Subcutaneous abdominal adipose tissue (tissue), 5 donors: ENCODE results near the gene GTPBP6.
"Not testable (repeated sequence)": the region's sequence is repeated elsewhere in the genome, so short reads cannot be mapped to it uniquely, and the experiment has no call there.

Source experiments
- H3K27ac ChIP-seq: one replicate; pipeline ENCODE4 v1.7.0; 2013; ENCODE audit warnings: low read depth, mild to moderate bottlenecking, inconsistent platforms, low read length, moderate library complexity
- H3K27me3 ChIP-seq, 5 donors: one replicate each; pipeline ENCODE4 v1.7.0; 2013; ENCODE audit warnings: low read length in 5 of 5, inconsistent platforms in 1 of 5; ENCODE audit not compliant: control insufficient read depth in 5 of 5, insufficient read depth in 4 of 5
- H3K36me3 ChIP-seq, 5 donors: one replicate each; pipeline ENCODE4 v1.7.0; 2013; ENCODE audit warnings: low read length in 5 of 5; ENCODE audit not compliant: control insufficient read depth in 5 of 5, insufficient read depth in 5 of 5
- H3K4me1 ChIP-seq, 5 donors: one replicate each; pipeline ENCODE4 v1.7.0; 2013; ENCODE audit warnings: low read length in 5 of 5, mild to moderate bottlenecking in 3 of 5, moderate library complexity in 1 of 5; ENCODE audit not compliant: control insufficient read depth in 5 of 5, insufficient read depth in 5 of 5
- H3K4me3 ChIP-seq, 5 donors: one replicate each; pipeline ENCODE4 v1.7.0; 2013; ENCODE audit warnings: low read length in 5 of 5, low read depth in 1 of 5
- H3K9ac ChIP-seq, 5 donors: one replicate each; pipeline ENCODE4 v1.7.0; 2013; ENCODE audit warnings: low read length in 5 of 5, mild to moderate bottlenecking in 4 of 5, moderate library complexity in 3 of 5
- H3K9me3 ChIP-seq, 5 donors: one replicate each; pipeline ENCODE4 v1.7.0; 2013; ENCODE audit warnings: low read length in 5 of 5; ENCODE audit not compliant: control insufficient read depth in 5 of 5
- donor health status: healthy.
- donor health status: healthy.
- donor health status: healthy.
- donor health status: healthy.
- donor health status: healthy.

Gene GTPBP6

DNA sequence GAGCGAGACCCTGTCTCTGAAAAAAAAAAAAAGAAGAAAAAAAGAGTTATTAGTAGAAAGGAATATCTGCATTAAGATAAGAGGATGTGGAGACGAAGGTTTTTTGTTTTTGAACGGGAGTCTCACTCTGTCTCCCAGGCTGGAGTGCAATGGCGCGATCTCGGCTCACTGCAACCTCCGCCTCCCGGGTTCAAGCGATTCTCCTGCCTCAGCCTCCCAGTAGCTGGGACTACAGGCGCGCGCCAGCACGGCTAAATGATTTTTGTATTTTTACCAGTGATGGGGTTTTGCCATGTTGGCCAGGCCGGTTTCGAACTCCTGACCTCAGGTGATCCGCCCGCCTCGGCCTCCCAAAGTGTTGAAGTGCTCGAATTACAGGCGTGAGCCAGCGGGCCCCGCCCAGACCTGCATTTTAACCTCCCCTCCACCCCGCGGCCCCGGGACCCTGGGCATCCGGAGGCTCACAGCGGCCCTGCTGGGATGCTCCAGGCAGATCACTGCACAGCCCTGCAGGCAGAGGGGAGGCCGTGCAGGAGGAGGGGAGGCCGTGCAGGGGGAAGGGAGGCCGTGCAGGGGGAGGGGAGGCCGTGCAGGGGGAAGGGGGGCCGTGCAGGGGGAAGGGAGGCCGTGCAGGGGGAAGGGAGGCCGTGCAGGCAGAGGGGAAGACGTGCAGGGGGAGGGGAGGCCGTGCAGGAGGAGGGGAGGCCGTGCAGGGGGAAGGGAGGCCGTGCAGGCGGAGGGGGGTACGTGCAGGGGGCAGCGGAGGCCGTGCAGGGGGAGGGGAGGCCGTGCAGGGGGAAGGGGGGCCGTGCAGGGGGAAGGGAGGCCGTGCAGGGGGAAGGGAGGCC, 38.6 kb downstream of the GTPBP6 start:
- not testable (repeated sequence) for H3K9ac ChIP-seq, H3K4me3 ChIP-seq, H3K9me3 ChIP-seq, H3K27me3 ChIP-seq, H3K27ac ChIP-seq
- Histone ChIP-seq H3K36me3 (peaks cover 0 to 10% (median 9%) of the 10 kb centered on the region in 5 donors), H3K4me1 (peaks cover 0 to 41% (median 24%) of the 10 kb centered on the region in 5 donors)

GRCh38 chrX:276581-277201, 41.9 kb downstream of the GTPBP6 start:
- H3K27ac ChIP-seq, result peak overlapping the region; percentile 89
- peak overlapping the region in 4 of 5 donors; percentile 68 to 84 (median 80) for H3K9ac ChIP-seq
- no peaks in the 10 kb centered on the region for H3K9me3 ChIP-seq

GRCh38 chrX:275967-276580, 42.5 kb downstream of the GTPBP6 start:
- H3K27me3 ChIP-seq, result no peaks in the 10 kb centered on the region
- peak overlapping the region; percentile 64 to 85 (median 81) for H3K4me3 ChIP-seq
- H3K9me3 ChIP-seq, result no peaks in the 10 kb centered on the region
- H3K36me3 ChIP-seq, result no peaks in the 10 kb centered on the region
- H3K9ac ChIP-seq, result peak overlapping the region in 4 of 5 donors; percentile 68 to 84 (median 80)
- H3K4me1 ChIP-seq, result peaks cover 0 to 36% (median 19%) of the 10 kb centered on the region in 5 donors
- peak overlapping the region; percentile 89 for H3K27ac ChIP-seq

More at GRCh38 chrX:276581-277201, 41.9 kb downstream of the GTPBP6 start:
- Histone ChIP-seq H3K27me3 (no peaks in the 10 kb centered on the region), H3K4me3 (peak overlapping the region; percentile 64 to 85 (median 81)), H3K36me3 (no peaks in the 10 kb centered on the region), H3K4me1 (peaks cover 0 to 41% (median 24%) of the 10 kb centered on the region in 5 donors)

DNA sequence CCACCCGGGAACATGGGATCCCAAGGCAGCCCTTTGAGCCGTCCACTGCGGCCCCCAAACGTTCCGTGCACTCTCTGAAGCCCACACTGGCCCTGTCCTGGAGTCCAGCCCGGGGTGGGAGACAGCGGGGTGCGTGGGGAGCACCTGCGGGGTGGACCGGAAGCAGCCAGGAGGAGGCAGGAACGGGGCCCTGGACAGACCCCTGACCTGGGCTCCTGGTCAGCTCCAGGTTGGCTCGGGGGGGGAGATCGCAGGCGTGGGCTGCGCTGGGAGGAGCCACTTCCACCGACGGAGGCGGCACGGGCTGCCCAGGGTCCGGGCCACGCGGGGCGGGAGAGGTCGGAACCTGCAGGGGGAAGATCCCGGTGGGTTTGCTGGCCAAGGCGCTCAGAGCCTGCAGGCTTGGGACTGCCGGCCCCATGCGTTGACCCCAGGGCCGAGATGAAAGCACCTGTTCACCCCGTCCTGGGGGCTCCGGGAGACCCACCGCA, 43.1 kb downstream of the GTPBP6 start:
- Histone ChIP-seq H3K4me3 (peak overlapping the region; percentile 29 to 85 (median 81)), H3K9ac (peak overlapping the region in 4 of 5 donors; percentile 68 to 84 (median 80)), H3K27me3 (no peaks in the 10 kb centered on the region), H3K4me1 (peaks cover 0 to 35% (median 21%) of the 10 kb centered on the region in 5 donors), H3K36me3 (no peaks in the 10 kb centered on the region), H3K27ac (peak overlapping the region; percentile 89), H3K9me3 (no peaks in the 10 kb centered on the region)

GRCh38 chrX:274904-275475, 43.6 kb downstream of the GTPBP6 start:
- H3K9me3 ChIP-seq, result no peaks in the 10 kb centered on the region
- peaks cover 0 to 34% (median 21%) of the 10 kb centered on the region in 5 donors for H3K4me1 ChIP-seq
- H3K27ac ChIP-seq, result peak overlapping the region; percentile 89
- H3K9ac ChIP-seq, result peak overlapping the region in 4 of 5 donors; percentile 68 to 84 (median 80)
- peak overlapping the region in 4 of 5 donors; percentile 29 to 82 (median 75) for H3K4me3 ChIP-seq
- H3K27me3 ChIP-seq, result no peaks in the 10 kb centered on the region
- no peaks in the 10 kb centered on the region for H3K36me3 ChIP-seq

DNA sequence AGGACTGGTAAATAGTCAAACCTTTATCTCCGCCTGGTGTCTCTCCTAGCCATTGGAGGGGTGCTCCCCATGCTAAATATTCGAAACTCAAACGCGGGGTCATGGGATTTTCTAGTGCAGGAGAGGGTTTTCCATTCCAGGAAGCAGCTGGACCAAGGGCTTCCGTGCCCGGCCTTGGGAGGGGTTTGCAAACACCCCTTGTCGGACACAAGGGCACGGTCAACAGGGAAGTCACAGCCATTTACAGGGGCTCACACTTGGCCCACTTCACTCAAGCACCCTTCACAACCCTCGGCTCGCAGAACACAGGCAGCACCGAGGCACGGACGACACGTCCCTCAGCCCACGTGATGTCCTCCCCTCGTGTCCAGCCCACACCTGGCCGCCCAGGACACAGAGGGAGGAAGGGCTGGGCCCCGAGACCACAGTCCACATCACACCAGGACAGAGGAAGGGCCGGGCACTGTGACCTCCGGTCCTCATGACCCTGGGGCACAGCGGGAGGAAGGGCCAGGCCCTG, 47.7 kb downstream of the GTPBP6 start:
- Histone ChIP-seq H3K4me1 (peaks cover 0 to 12% (median 8%) of the 10 kb centered on the region in 5 donors), H3K4me3 (no peak overlapping the region), H3K36me3 (no peaks in the 10 kb centered on the region), H3K9ac (no peak overlapping the region), H3K9me3 (no peaks in the 10 kb centered on the region), H3K27me3 (no peaks in the 10 kb centered on the region), H3K27ac (no peak overlapping the region)

- Histone ChIP-seq H3K9me3 (no peaks in the 10 kb centered on the region), H3K4me3 (no peak overlapping the region), H3K36me3 (no peaks in the 10 kb centered on the region), H3K27me3 (no peaks in the 10 kb centered on the region), H3K9ac (no peak overlapping the region), H3K4me1 (peaks cover 0 to 9% (median 4%) of the 10 kb centered on the region in 5 donors), H3K27ac (no peak overlapping the region)
Measured at GRCh38 chrX:267771-268261, 50.8 kb downstream of the GTPBP6 start.

- Histone ChIP-seq H3K27ac (peak overlapping the region; percentile 74), H3K36me3 (no peaks in the 10 kb centered on the region), H3K27me3 (no peaks in the 10 kb centered on the region), H3K4me1 (peaks cover 0 to 22% (median 15%) of the 10 kb centered on the region in 5 donors), H3K9ac (no peak overlapping the region), H3K4me3 (no peak overlapping the region), H3K9me3 (no peaks in the 10 kb centered on the region)
Measured at GRCh38 chrX:265502-265901, 53.1 kb downstream of the GTPBP6 start.

DNA sequence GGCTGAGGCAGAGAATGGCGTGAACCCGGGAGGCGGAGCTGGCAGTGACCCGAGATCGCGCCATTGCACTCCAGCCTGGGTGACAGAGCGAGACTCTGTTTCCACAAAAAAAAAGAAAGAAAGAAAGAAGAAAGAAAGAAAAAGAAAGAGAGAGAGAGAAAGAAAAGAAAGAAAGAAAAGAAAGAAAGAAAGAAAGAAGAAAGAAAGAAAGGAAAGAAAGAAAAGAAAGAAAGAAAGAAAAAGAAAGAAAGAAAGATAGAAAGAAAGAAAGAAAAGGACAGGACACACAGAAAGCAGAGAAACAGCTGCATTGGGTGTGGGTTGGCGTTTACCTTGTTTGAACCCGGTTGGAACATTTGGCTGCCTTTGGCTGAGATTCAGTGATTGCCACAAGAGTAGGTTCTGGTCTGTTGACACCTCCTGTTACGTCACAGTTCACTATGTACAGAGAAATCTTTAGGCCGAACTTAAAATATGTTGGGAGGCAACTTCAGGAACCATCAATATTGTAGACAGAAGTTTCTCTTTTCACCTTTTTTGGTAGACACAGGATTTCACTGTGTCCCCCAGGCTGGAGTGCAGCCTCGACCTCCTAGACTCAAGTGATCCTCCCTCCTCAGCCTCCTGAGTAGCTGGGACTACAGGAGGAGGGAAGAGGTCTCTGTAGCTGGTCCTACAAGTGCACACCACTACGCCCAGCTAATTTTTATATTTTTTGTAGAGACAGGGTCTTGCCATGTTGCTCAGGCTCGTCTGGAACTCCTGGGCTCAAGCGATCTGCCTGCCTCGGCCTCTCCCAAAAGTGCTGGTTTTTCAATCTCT, 53.8 kb downstream of the GTPBP6 start:
- no peaks in the 10 kb centered on the region for H3K36me3 ChIP-seq
- H3K4me3 ChIP-seq, result no peak overlapping the region
- no peak overlapping the region for H3K9ac ChIP-seq
- peak overlapping the region; percentile 74 for H3K27ac ChIP-seq
- H3K4me1 ChIP-seq, result peaks cover 0 to 22% (median 18%) of the 10 kb centered on the region in 5 donors
- H3K27me3 ChIP-seq, result peaks cover 0 to under 1% (median 0%) of the 10 kb centered on the region in 5 donors
- H3K9me3 ChIP-seq, result no peaks in the 10 kb centered on the region
